ENCODE data around the gene MRGPRD.

Gene MRGPRD

GRCh38 chr11:68980776-68981065 is at the start of gene MRGPRD:
TSS of gene MRGPRD (minus strand) at chr11:68980986. CDS start at chr11:68980986, 0 bp downstream.
- Histone ChIP-seq H3K79me2 (ENCODE audit: insufficient read depth, low read length) (no peaks in the 10 kb centered on the region), H3K4me1 (ENCODE audit: insufficient read depth, low read length, poor library complexity, severe bottlenecking) (no peaks in the 10 kb centered on the region), H3K36me3 (ENCODE audit: insufficient read depth, low read length) (no peaks in the 10 kb centered on the region), H2AFZ (ENCODE audit: low read length) (no peak within 1 kb of the TSS), H3K4me3 (ENCODE audit: low read length, poor library complexity, severe bottlenecking) (no peak within 1 kb of the TSS), H3K9me3 (ENCODE audit: insufficient read depth, low read depth, low read length) (no peaks in the 10 kb centered on the region), H3F3A (ENCODE audit: low read depth) (no peaks in the 10 kb centered on the region), H4K20me1 (ENCODE audit: insufficient read depth, low read length, poor library complexity, severe bottlenecking) (no peaks in the 10 kb centered on the region), H3K27me3 (ENCODE audit: insufficient read depth, low read length, poor library complexity, severe bottlenecking) (no peaks in the 10 kb centered on the region), H3K9me2 (replicated peaks; ENCODE audit: low read depth, low read length) (no peaks in the 10 kb centered on the region), H3K9ac (ENCODE audit: low read depth, low read length, poor library complexity, severe bottlenecking) (no peak within 1 kb of the TSS), H3K4me2 (ENCODE audit: low read depth, low read length, poor library complexity, severe bottlenecking) (no peak within 1 kb of the TSS)
- TF ChIP-seq EZH2phosphoT487 (IDR thresholded peaks at IDR 0.05; ENCODE audit: borderline replicate concordance), result no peak
- TF ChIP-seq CTCF (conservative IDR thresholded peaks at IDR 0.05; ENCODE audit: low read length), result no peak

- H3F3A ChIP-seq (ENCODE audit: low read depth), result no peaks in the 10 kb centered on the region
- no peaks in the 10 kb centered on the region for H3K79me2 ChIP-seq (ENCODE audit: insufficient read depth, low read length)
- TF ChIP-seq EZH2phosphoT487 (IDR thresholded peaks at IDR 0.05; ENCODE audit: borderline replicate concordance), result no peak
- no peak for TF ChIP-seq CTCF (conservative IDR thresholded peaks at IDR 0.05; ENCODE audit: low read length)
- no peak overlapping the region for H3K4me2 ChIP-seq (ENCODE audit: low read depth, low read length, poor library complexity, severe bottlenecking)
- no peaks in the 10 kb centered on the region for H3K4me1 ChIP-seq (ENCODE audit: insufficient read depth, low read length, poor library complexity, severe bottlenecking)
- no peak overlapping the region for H3K4me3 ChIP-seq (ENCODE audit: low read length, poor library complexity, severe bottlenecking)
- H3K9ac ChIP-seq (ENCODE audit: low read depth, low read length, poor library complexity, severe bottlenecking), result no peak overlapping the region
- no peaks in the 10 kb centered on the region for H4K20me1 ChIP-seq (ENCODE audit: insufficient read depth, low read length, poor library complexity, severe bottlenecking)
- no peaks in the 10 kb centered on the region for H3K27me3 ChIP-seq (ENCODE audit: insufficient read depth, low read length, poor library complexity, severe bottlenecking)
- H3K9me2 ChIP-seq (replicated peaks; ENCODE audit: low read depth, low read length), result no peaks in the 10 kb centered on the region
- H3K9me3 ChIP-seq (ENCODE audit: insufficient read depth, low read depth, low read length), result no peaks in the 10 kb centered on the region
- no peak overlapping the region for H2AFZ ChIP-seq (ENCODE audit: low read length)
- H3K36me3 ChIP-seq (ENCODE audit: insufficient read depth, low read length), result no peaks in the 10 kb centered on the region
Observed at GRCh38 chr11:69030301-69030700, 49.5 kb upstream of the MRGPRD start.

DNA sequence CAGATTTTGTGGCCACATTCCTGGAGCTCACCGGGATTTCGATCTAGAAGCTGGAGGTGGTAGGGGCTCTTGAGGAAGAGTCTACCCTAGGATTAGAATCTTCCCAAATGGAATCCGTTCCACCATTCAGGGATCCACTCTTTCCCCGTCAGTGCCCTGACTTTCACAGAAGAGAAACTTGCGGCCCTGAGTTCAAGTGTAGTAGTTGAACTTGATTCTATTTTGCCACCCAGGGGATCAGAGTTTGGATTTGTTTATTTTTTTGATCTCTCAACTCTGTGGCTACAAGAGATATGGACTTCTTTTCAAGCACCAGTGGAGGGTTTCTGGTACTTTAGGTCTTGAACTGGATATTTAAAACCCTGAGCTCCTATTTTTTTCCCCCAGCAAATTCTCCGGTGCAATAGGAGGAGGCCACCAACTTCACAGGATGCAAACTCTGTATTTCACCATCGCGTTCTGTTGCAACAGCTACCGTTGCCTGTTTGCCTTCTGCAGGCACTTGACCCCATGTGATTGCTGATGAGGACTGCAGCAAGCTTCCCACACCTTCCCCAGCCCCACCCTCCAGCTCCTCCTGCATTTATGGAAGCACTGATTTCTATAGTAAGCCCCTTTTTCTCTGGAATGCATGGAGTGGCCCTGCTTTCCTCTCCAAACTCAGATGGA is 47.1 kb upstream of the MRGPRD start:
- H3K4me2 ChIP-seq (ENCODE audit: low read depth, low read length, poor library complexity, severe bottlenecking), result no peak overlapping the region
- no peaks in the 10 kb centered on the region for H3F3A ChIP-seq (ENCODE audit: low read depth)
- H3K9ac ChIP-seq (ENCODE audit: low read depth, low read length, poor library complexity, severe bottlenecking), result no peak overlapping the region
- TF ChIP-seq EZH2phosphoT487 (IDR thresholded peaks at IDR 0.05; ENCODE audit: borderline replicate concordance) (no peak), CTCF (conservative IDR thresholded peaks at IDR 0.05; ENCODE audit: low read length) (no peak)
- H4K20me1 ChIP-seq (ENCODE audit: insufficient read depth, low read length, poor library complexity, severe bottlenecking), result no peaks in the 10 kb centered on the region
- H3K9me3 ChIP-seq (ENCODE audit: insufficient read depth, low read depth, low read length), result no peaks in the 10 kb centered on the region
- H3K9me2 ChIP-seq (replicated peaks; ENCODE audit: low read depth, low read length), result no peaks in the 10 kb centered on the region
- H3K4me1 ChIP-seq (ENCODE audit: insufficient read depth, low read length, poor library complexity, severe bottlenecking), result no peaks in the 10 kb centered on the region
- no peak overlapping the region for H2AFZ ChIP-seq (ENCODE audit: low read length)
- no peak overlapping the region for H3K4me3 ChIP-seq (ENCODE audit: low read length, poor library complexity, severe bottlenecking)
- no peaks in the 10 kb centered on the region for H3K27me3 ChIP-seq (ENCODE audit: insufficient read depth, low read length, poor library complexity, severe bottlenecking)
- no peaks in the 10 kb centered on the region for H3K36me3 ChIP-seq (ENCODE audit: insufficient read depth, low read length)
- H3K79me2 ChIP-seq (ENCODE audit: insufficient read depth, low read length), result no peaks in the 10 kb centered on the region

Measured in Loucy (cell line).